NCI-H82 treated with DMSO at 0.1 percent for 48 hours (cell line): ENCODE results near the gene SPAG16.
"Not testable (repeated sequence)": the region's sequence is repeated elsewhere in the genome, so short reads cannot be mapped to it uniquely, and the experiment has no call there.

Source experiments
- DNase-seq: peaks from one replicate; lab custom pipeline; 2025; ENCODE audit not compliant: unreplicated experiment; lab: John Stamatoyannopoulos, UW

The SPAG16 gene

GRCh38 chr2:213407027-213407426 is 122.8 kb downstream of the SPAG16 start:
- not testable (repeated sequence) for DNase-seq

DNA sequence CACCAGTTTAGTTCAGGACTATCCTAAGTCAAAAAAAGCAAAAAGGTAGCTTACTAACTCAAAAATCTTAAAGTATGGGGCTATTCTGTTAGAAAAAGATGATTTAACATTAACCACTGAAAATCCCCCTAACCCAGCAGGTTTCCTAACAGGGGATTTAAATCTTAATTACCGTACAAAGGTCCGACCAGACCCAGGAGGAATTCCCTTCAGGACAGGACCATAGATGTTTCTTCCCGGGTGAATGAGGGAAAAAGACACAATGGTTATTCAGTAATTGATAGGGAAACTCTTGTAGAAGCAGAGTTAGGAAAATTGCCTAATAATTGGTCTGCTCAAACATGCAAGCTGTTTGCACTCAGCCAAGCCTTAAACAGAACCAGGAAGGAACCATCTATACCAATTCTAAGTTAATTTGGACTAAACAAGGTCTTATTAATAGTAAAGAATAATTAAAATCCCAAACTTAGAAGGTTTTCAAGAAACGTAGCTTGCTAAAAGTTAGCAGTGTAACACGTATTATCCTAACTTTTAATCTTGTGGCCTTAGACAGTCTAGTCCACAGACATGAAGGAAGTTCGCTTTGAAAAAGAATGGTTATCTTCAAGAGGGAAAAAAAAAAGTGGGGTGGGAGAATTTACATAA is 124.3 kb downstream of the SPAG16 start:
- not testable (repeated sequence) for DNase-seq

GRCh38 chr2:213410687-213411086 is 126.4 kb downstream of the SPAG16 start:
- DNase-seq = not testable (repeated sequence)

- DNase-seq = no peak
Measured at GRCh38 chr2:213411582-213412289, 127.5 kb downstream of the SPAG16 start.

DNA sequence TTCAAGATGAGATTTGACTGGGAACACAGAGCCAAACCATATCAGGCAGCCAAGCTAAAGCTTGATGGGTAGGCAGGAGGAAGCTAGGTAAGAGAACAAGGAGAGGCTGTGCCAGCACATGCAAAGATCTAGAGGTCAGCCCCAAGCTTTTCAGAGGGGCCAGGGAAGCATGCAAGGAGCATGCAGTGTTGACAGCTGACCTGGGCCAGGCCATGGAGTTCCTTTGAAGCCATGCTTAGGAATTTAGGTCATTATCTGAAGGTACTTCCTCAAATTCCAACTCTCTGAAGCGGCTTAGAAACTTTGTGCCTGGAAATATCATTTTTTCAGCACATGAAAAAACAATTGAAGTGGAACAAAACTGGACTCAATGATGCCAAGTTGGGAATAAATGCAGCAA is 130.8 kb downstream of the SPAG16 start:
- DNase-seq = no peak

DNA sequence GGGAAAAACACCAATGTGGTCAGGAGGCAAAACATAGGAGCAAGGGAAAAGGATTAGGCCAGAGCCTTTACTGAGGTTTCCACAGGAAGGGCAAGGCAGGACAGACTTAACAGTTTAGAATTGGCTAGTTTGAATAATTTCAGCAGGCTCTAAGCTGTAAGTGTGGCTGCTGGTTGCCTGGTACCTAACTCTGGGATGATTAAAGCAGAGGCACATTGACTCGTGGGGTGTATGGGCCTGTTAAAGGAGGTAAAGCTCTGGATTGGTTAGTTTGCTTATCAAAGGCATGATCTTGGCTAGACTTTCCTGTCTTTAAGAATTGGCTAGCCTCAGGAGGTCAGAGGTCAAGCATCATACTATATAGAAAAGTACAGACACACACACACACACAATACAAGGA is 132.6 kb downstream of the SPAG16 start:
- DNase-seq = no peak

DNA sequence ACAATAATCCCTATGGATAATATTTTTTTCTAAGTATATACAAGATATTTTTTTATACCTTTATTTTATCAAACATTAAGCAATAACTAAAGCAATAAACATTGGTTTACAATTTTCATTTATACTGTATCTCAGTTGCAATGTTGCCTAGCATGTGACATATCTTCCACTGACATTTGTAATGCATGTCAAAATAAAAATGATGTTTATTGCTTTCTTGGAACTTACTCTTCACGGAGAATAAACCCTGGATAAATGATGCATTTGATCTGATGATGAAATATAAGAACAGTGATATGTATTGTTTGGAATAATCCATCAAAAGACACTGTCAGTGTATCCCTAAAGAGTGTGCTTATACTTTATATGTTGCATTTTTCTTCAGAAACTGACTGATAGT is 135.7 kb downstream of the SPAG16 start:
- no peak for DNase-seq

GRCh38 chr2:213420828-213421385 is 136.6 kb downstream of the SPAG16 start:
- no peak for DNase-seq

DNA sequence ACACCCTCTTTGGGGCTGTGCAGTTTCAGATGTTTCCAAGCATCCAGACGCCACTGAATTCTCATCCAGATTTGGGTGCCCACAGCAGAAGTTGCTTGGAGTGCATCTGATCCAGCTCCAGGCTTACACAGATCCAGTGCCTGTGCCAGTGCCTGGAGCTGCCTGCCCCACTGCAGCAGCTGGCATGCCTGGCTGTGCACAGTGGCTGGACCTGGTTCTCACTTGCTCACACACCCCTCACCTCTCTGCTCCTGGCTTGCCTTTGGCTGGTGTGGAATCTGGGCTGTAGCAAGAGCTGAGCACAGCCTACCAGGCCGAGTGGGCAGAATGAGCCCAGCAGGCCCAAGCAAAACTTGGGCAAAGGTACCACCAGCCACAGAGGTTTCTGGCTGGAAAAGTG is 137.9 kb downstream of the SPAG16 start:
- no peak for DNase-seq

GRCh38 chr2:213425618-213426017 is 141.4 kb downstream of the SPAG16 start:
- DNase-seq = no peak

GRCh38 chr2:213429516-213429915 is 145.3 kb downstream of the SPAG16 start:
- no peak for DNase-seq

GRCh38 chr2:213443921-213444320 is 159.7 kb downstream of the SPAG16 start:
- DNase-seq = no peak

DNA sequence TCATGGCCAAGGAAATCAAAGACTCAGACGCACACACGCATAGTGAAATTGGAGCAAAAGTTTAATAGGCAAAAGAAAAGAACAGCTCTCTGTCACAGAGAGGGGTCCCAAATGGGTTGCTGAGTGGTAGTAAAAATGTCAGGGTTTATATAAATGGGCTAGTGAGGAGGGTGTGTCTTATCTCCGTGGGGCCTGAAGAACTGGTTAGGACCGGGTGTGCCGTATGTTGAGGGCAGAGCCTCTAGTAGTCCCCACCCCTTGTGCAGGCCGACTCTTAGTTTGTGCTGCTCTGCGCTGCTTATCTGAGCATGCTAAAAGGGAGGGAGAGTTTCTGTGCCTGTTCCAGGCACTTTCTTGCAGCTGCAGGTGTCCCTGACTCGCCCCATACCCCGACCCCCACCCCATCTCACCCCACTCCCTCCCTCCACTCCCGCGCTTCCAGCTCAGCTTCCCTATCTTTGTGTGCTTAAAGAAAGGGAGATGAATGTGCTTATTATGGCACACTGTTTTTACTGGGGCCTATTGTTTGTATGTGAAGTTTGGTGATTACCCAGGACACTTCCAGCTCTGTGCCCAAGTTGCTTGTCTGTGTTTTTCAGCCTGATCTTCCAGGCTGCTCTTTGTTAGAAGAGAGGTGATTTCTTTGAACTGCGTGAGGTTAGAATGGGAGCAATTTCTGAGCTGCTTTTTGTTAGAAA is 167.4 kb downstream of the SPAG16 start:
- DNase-seq = no peak

GRCh38 chr2:213455316-213456008 is 171.2 kb downstream of the SPAG16 start:
- no peak for DNase-seq

DNA sequence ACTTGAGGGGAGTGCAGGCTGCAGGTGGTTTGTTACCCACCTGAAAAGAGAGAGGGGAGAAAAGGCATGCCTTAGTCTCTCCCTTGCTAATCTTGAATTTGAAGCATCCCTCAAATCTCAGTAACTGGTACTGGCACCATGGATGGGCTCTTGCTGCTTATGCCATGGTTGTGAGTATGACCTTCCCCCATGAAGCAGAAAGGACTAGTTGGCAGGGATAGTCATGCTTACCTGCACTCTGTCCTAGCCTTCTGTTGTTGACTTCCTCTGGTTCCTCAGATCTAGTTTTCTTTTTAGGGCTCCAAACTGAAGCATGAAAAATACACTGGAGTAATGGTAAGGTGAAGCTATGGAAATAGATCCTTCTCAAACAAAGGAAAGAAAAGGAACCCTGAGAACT is 191.2 kb downstream of the SPAG16 start:
- DNase-seq = no peak

DNA sequence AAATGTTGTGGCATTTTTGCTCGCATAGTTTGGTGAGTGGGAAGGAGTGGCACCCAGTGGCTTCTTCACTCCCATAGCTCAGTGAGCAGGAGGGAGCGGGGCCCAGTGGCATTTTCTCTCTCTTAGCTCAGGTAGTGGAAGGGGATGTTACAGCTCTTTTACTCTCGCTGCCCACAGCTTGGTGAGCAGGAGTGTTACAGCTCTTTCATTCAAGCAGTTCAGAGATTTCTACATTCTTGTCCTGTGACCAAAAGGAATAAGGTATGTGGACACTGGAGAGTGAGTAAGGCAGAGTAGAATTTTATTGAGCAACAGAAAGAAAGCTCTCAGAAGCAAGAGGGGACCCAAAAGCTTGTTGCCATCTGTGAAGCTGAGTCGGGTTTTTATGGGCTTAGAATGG is 192.4 kb downstream of the SPAG16 start:
- DNase-seq = no peak

- DNase-seq = peak; percentile 20
Measured at GRCh38 chr2:213490087-213490486, 205.8 kb downstream of the SPAG16 start.

DNA sequence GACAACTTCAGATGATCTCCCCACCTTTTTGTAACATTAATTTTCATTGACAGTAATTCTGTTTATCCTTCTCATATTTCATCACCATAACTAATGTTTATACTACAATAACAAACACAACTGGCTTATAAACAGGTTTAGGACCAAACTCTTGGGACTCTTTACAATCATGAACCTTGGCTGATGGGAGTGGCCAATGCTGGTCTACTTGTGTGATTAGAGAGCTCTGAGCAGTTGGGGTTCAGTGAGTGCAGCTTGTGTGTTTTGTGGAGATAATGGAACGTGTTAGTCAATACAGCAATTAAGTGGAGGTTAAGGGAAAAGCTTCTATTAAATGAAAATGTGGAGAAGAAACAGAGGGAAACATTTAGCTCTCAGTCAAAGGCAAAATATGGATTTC is 207.1 kb downstream of the SPAG16 start:
- DNase-seq = no peak

DNA sequence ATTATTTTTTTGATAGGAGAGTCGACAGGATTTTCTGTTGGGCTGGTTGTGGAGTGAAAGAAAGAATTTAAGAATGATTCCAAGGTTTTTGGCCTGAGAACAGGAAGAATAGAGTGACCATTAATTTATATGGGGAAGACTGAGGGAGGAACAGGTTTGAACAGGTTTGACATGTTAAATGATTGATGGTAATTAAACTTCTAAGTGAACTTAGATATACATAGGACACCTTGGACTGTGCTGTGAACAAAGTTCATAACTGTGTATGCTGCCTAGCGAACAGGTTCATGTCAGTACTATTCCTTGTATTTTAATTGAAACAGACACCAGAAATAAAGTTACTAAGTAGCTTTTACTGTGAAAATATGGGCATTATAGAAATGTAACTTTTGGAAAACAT is 212.0 kb downstream of the SPAG16 start:
- DNase-seq = no peak

DNA sequence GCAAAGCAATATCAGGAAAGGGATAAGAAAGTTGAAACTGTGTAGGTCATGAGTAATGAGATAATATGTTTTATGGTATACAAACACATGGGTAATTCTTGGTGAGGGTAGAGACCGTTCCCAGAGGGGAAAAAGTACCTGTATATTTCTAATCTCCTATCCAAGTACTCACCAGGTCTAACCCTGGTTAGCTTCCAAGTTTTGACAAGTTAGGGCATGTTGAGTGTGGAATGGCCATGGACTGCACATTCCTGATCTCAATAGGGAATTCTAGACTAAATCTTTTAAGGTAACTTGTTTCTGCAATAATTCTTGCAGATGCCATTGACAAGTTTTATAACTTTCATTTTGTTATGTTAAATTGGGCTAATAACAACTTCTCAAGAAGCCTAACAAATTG is 216.6 kb downstream of the SPAG16 start:
- DNase-seq = no peak

DNA sequence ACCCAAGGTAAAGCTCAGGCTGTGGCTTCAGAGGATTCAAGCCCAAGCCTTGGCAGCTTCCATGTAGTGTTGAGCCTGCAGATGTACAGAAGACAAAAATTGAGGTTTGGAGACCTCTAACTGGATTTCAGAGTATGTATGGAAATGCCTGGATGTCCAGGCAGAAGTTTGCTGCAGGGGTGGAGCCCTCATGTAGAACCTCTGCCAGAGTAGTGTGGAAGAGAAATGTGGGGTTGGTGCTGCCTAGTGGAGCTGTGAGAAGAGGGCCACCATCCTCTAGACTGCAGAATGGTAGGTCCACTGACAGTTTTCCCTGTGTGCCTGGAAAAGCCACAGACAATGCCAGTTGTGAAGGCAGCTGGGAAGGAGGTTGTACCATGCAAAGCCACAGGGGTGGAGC is 239.9 kb downstream of the SPAG16 start:
- DNase-seq = no peak
